Activated CD4-positive, alpha-beta T cell treated with anti-CD3 and anti-CD28 coated beads, Interleukin-2, amount 10 ng/mL, durations not matched to agents 7 days and 5 days (primary cell): ENCODE results near the gene ATXN2. TPM values are rescaled to one million over a fixed set of nuclear protein-coding genes. Genes with fewer than 3 reads are reported as not detected.

Experiments used
- CTCF ChIA-PET: fragments of 350-600 bp; sonication (Branson Sonifier 250); formaldehyde crosslinking; loops from one replicate; lab custom pipeline; 2021; ENCODE audit warnings: antibody characterized with exemption; lab: Charles Lee
- POLR2A ChIA-PET: fragments of 350-600 bp; sonication (Branson Sonifier 250); formaldehyde crosslinking; loops from one replicate; lab custom pipeline; 2021; ENCODE audit warnings: antibody characterized with exemption; lab: Charles Lee
- DNase-seq: peaks from one replicate; pipeline ENCODE4 v3.0.0-alpha.2; 2020
- H3K27ac Mint-ChIP-seq: one replicate; pipeline ENCODE4 v1.8.0; 2021; ENCODE audit warnings: mild to moderate bottlenecking, moderate library complexity, mixed read lengths
- H3K27me3 Mint-ChIP-seq: one replicate; pipeline ENCODE4 v1.8.0; 2021; ENCODE audit warnings: mixed read lengths
- H3K36me3 Mint-ChIP-seq: one replicate; pipeline ENCODE4 v1.8.0; 2021; ENCODE audit warnings: low read depth, mixed read lengths
- H3K4me1 Mint-ChIP-seq: one replicate; pipeline ENCODE4 v1.8.0; 2021; ENCODE audit warnings: mixed read lengths
- H3K4me3 Mint-ChIP-seq: one replicate; pipeline ENCODE4 v1.8.0; 2021; ENCODE audit warnings: mild to moderate bottlenecking, moderate library complexity, mixed read lengths
- H3K9me3 Mint-ChIP-seq: one replicate; pipeline ENCODE4 v1.8.0; 2021; ENCODE audit warnings: mixed read lengths
- total RNA-seq, 2 experiments: library from RNA; stranded (reverse); gene quantifications; one replicate each; pipeline ENCODE4 v1.2.3, GENCODE V29; 2021

The ATXN2 gene
- total RNA-seq, 2 experiments from 2014 or later: 42.0 to 46.8 TPM

DNA sequence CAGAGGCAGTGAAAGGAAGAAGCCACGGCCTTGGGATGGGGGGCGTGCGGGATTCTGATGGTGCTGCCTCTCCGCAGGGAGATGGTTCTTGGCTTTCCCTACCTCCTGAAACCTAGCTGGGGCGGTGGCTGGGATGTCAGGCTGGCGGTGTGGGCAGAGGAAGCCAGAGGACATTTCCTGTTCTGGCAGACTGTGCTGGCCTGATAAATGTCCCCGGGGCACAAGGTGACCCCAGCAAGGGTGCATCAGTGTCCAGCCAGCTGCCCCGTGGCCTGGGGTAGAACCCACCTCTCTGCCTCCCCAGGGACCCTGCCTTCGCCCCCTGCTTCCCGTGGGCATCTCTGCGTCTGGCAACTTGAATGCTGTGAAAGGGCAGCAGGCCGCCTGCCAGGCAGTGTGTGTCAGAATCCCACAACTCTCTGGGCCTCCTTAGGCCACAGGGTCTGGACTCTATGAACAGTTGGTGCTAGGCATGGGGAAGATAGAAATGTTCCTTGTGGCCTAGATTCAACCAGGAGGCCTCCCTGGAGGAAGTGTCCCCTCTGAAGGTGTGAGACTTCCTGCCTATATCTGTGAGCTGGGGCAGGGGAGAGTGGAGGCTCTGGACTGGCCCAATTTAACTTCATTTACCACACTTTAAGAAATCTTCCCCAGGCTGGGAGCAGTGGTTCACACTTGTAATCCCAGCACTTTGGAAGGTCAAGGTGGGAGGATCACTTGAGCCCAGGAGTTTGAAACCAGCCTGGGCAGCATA, 188.5 kb downstream of the ATXN2 start:
- Mint-ChIP-seq H3K4me3 (no peak overlapping the region), H3K27ac (peak overlapping the region; percentile 36), H3K9me3 (no peaks in the 10 kb centered on the region), H3K4me1 (peaks cover 74% of the 10 kb centered on the region), H3K27me3 (no peaks in the 10 kb centered on the region), H3K36me3 (peaks cover 21% of the 10 kb centered on the region)
- no peak for DNase-seq
- ChIA-PET CTCF (interaction anchor here (0.6 to 3.6 kb wide), 6 partner anchors 14 to 776 kb away, joined by 3 to 28 read pairs (median 9); no protein-coding TSS in a partner anchor), POLR2A (no interaction called here)

DNA sequence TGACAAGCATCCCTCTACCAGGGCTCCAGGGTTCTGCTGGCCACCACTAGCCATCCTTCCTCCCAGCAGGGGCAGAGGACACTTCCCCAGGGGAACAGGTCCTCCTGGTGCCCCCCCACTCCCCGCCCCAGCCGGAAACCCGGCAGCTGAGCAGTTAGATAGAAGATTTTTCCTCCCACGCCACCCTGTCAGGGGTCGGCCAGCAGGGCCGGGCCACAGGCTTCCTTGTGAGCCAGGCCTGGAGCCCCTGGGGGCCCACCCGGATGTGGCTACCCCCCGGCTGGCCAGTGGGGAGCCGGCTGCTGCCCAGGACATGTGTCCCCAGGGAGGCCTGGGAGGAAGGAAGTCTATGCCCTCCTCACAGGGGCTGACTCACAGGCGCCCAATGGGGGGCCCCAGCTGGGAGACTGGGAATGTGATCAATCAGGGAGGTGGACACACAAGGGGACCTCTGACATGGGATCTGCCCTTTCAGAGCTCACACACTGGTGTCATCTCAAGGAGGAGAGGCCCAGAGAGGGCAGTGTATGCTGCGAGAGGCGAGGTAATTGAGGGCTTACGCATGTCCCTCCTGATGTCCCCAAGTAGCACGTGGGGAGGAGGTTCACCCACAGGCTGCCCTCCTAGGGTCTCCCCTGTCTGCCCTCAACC, 189.2 kb downstream of the ATXN2 start:
- H3K27me3 Mint-ChIP-seq: no peaks in the 10 kb centered on the region
- H3K4me1 Mint-ChIP-seq: peaks cover 72% of the 10 kb centered on the region
- H3K36me3 Mint-ChIP-seq: peaks cover 21% of the 10 kb centered on the region
- ChIA-PET CTCF (interaction anchor here (1.3 to 3.6 kb wide), 4 partner anchors 13 to 47 kb away, joined by 3 to 28 read pairs (median 11); no protein-coding TSS in a partner anchor), POLR2A (interaction anchor here (0.7 kb wide), 1 partner anchor 17 kb away, joined by 3 read pairs; no protein-coding TSS in a partner anchor)
- peak overlapping the region; percentile 64 for H3K27ac Mint-ChIP-seq
- no peak for DNase-seq
- no peaks in the 10 kb centered on the region for H3K9me3 Mint-ChIP-seq
- no peak overlapping the region for H3K4me3 Mint-ChIP-seq

DNA sequence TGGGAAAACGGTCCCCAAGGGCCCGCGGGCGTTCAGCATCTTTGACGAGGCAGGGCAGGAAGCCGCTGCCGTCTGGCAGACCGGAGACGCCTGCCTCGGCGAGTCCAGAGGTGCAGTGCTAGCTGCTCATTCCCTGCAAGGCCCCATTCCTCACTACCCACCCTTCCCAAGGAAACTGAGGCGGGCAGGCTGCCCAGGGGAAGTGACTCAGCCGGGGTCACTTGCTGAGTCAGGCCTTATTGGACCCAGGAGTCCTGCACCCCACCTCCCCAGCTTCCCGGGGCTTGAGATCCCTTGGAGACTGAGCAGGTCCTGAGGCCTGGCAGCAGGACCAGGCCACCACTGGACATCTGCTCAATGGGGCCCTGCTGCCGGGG, 189.7 kb downstream of the ATXN2 start:
- Mint-ChIP-seq H3K9me3 (no peaks in the 10 kb centered on the region), H3K36me3 (peaks cover 21% of the 10 kb centered on the region), H3K27me3 (no peaks in the 10 kb centered on the region), H3K4me1 (peaks cover 73% of the 10 kb centered on the region), H3K27ac (no peak overlapping the region), H3K4me3 (peak overlapping the region; percentile 48)
- no peak for DNase-seq
- POLR2A ChIA-PET: interaction anchor here (0.5 to 0.7 kb wide), 2 partner anchors 18 to 184 kb away, joined by 3 to 5 read pairs; no protein-coding TSS in a partner anchor
- CTCF ChIA-PET: interaction anchor here (0.5 to 3.6 kb wide), 6 partner anchors 13 to 94 kb away, joined by 3 to 28 read pairs (median 4); no protein-coding TSS in a partner anchor

DNA sequence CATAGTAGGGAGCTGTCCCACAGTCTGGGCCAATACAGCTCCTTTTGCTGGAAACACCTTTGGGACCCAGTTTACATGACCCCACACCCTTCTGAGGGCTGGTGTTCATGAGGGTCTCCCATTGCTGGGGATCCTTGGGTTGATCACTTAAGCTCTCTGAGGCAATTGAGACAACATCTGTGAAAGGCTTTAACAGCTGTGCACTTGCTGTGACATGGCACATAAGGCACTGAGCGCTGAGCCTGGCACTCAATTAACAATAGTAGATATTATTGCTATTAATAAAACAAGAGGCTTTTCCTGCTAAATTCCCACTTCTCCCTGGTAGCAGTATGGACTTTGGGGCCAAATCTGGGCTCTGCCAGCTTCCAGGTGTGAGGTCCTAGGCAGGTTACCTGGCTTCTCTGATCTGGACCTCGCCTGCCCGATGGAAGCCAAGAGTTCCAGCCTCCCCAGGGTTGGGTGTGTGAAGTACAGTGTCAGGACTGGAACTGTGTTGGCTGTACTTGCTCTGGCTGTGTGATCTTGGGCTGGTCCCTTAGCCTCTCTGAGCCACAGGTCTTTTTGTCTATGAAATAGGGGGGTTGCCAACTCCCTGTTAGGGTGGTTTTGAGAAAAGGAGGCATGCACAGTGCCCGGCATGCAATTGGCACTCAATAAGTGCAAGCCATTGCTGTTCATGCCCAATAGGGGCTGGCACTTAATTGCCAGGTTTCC, 190.3 kb downstream of the ATXN2 start:
- Mint-ChIP-seq H3K4me3 (peak overlapping the region; percentile 91), H3K27ac (peak overlapping the region; percentile 31), H3K4me1 (peaks cover 77% of the 10 kb centered on the region), H3K9me3 (no peaks in the 10 kb centered on the region), H3K36me3 (peaks cover 21% of the 10 kb centered on the region), H3K27me3 (no peaks in the 10 kb centered on the region)
- no peak for DNase-seq
- ChIA-PET POLR2A (interaction anchor here (0.5 to 0.7 kb wide), 2 partner anchors 18 to 184 kb away, joined by 3 to 5 read pairs; no protein-coding TSS in a partner anchor), CTCF (interaction anchor here (0.5 to 3.6 kb wide), 8 partner anchors 12 to 95 kb away, joined by 3 to 28 read pairs (median 4); no protein-coding TSS in a partner anchor)

DNA sequence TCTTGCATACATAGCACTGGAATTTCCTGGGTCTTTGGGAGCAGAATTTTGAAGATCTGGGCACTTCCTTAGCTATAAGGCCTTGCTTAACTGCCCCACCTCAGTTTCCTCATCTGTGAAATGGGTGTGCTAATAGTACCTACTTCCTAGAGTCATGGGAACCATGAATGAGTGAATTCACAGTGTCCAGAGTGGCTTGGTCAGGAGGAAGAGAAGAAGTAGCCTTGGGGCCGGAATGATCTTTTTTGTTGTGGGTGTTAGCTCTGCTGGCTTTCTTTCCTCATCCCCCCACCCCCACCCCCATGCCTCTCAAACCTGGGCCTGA, 191.0 kb downstream of the ATXN2 start:
- Mint-ChIP-seq H3K4me3 (peak overlapping the region; percentile 91), H3K36me3 (peaks cover 15% of the 10 kb centered on the region), H3K27ac (peak overlapping the region; percentile 36), H3K9me3 (no peaks in the 10 kb centered on the region), H3K27me3 (no peaks in the 10 kb centered on the region), H3K4me1 (peaks cover 76% of the 10 kb centered on the region)
- no peak for DNase-seq
- POLR2A ChIA-PET: no interaction called here
- CTCF ChIA-PET: interaction anchor here (0.8 to 3.6 kb wide), 4 partner anchors 11 to 43 kb away, joined by 3 to 28 read pairs (median 11); no protein-coding TSS in a partner anchor

DNA sequence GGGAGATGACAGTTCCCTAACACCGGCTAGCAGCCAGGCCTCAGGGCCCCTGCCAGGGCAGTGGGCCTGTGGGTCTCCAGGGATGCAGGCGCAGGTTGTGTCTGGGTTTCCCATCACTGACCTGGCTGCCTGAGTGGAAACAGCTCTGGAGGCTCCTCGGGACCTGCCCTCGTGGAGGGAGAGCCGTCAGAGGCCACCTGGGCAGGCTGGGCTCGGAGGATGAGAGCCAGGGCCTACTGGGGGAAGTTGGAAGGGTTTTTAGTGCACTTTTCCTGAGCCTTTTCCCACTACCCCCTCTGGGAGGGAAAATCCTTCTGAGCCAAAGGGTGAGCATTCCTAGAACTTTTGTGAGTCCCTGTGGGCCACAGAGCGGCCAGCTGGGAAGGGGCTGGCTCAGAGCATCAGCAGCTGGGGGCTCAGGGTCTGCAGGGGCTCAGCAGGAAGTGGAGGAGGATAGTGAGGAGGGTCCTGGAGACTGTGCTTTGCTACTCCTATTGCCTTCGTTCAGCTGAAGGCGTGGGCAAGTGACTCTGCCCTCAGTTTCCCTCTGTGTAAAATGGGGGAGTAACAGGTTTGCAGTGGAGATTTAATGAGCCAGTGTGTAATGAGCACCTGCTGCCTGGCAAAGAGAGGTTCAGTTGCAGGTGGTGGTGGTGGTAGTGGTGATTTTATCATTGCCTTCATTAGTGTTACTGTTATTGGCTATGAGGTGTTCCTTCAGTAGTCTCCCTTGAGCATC, 191.6 kb downstream of the ATXN2 start:
- H3K27me3 Mint-ChIP-seq: no peaks in the 10 kb centered on the region
- peak overlapping the region; percentile 91 for H3K4me3 Mint-ChIP-seq
- peaks cover 15% of the 10 kb centered on the region for H3K36me3 Mint-ChIP-seq
- ChIA-PET POLR2A (no interaction called here), CTCF (interaction anchor here (0.6 to 3.6 kb wide), 4 partner anchors 11 to 1903 kb away, joined by 5 to 28 read pairs (median 11); no protein-coding TSS in a partner anchor)
- peaks cover 75% of the 10 kb centered on the region for H3K4me1 Mint-ChIP-seq
- no peaks in the 10 kb centered on the region for H3K9me3 Mint-ChIP-seq
- DNase-seq: no peak
- peak overlapping the region; percentile 92 for H3K27ac Mint-ChIP-seq

DNA sequence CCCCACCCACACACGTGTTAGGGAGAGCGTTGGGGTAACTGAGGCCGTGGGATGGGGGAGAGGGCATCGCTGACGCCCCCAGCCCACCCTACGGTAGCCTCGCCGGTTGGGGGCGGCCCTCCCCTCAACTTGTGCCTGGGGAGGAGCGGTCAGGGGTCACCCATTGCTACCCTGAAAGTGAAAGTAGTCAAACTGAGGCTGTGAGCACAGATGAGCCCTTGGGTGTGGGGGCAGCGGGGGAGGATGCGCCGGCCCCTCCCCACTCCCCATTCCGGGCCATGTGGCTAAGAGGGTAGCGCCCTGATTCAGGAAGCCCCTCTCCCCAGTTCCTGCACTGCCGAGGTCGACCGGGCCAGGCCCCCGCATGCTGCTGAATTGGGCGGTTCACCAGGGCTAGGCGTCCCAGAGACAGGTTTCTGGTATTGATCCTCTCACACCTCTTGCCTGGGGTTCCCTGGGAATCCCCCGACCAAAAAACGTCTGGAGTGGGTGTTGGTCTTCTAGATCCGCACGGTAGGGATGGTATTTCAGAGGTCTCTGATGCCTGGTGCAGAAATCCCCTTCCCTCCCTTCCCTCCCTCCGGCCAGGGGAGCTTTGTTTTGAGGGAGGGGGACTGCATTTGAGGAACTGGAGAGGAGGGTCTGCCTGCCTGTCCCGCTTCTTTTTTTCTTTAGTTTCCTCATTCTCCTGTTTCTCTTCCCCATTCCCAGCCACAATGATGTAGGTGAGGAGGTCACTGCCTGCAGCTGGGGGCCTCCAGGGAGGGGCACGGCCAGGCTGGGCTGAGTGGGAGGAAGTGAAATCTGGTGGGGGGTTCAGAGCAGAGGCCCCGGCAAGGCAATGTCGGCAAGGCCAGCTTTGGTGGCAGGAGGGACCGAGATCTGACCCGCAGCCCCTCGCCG, 192.4 kb downstream of the ATXN2 start:
- POLR2A ChIA-PET: no interaction called here
- Mint-ChIP-seq H3K4me1 (peaks cover 67% of the 10 kb centered on the region), H3K4me3 (peak overlapping the region; percentile 91), H3K27ac (peak overlapping the region; percentile 92), H3K27me3 (no peaks in the 10 kb centered on the region), H3K36me3 (peaks cover 15% of the 10 kb centered on the region), H3K9me3 (no peaks in the 10 kb centered on the region)
- CTCF ChIA-PET: interaction anchor here (0.6 to 8.8 kb wide), 6 partner anchors 9 to 45 kb away, joined by 5 to 73 read pairs (median 12); no protein-coding TSS in a partner anchor
- DNase-seq: peak; percentile 56

DNA sequence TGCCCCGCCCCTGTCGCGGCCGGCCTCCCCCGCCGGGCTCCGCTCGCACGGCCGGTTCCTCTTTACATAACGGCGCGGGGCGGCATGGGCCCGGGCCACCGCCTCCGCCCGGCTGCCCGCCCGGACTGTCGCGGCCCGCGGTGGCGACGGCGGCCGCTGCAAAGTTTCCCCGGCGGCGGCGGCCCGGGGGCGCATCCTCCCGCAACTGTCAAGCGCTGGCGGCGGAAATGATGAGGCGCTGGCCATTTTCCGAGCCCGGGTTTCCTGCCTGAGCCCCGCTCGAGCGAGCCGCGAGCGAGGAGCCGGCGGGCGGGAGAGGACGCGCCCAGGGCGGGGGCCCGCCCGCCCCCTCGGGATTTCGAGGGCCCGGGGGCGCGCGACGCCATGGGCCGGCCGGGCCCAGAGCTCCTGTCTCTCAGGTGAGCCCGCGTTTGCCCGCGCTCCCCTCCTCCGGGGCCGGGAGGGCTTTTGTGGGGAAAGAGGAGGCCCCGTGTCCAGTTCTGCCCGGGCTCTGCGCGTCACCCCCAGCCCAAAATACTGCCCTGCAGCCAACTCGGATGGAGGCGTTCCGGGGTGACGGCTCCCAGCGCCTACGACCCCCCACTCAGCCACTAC, 193.1 kb downstream of the ATXN2 start, which contains the start of gene SH2B3:
Gene SH2B3, plus strand, starts transcription at position 65 of the 615 bp plus-strand sequence. CDS start 12,223 bp downstream, outside the sequence.
- Mint-ChIP-seq H3K27ac (peak within 1 kb of the TSS; percentile 92), H3K9me3 (no peaks in the 10 kb centered on the region), H3K27me3 (no peaks in the 10 kb centered on the region), H3K4me1 (peaks cover 60% of the 10 kb centered on the region), H3K4me3 (peak within 1 kb of the TSS; percentile 91), H3K36me3 (peaks cover 15% of the 10 kb centered on the region)
- POLR2A ChIA-PET: no interaction called here
- peak; percentile 82 for DNase-seq
- CTCF ChIA-PET: interaction anchor here (2.4 to 8.8 kb wide), 4 partner anchors 9 to 44 kb away, joined by 10 to 73 read pairs (median 14); no protein-coding TSS in a partner anchor

DNA sequence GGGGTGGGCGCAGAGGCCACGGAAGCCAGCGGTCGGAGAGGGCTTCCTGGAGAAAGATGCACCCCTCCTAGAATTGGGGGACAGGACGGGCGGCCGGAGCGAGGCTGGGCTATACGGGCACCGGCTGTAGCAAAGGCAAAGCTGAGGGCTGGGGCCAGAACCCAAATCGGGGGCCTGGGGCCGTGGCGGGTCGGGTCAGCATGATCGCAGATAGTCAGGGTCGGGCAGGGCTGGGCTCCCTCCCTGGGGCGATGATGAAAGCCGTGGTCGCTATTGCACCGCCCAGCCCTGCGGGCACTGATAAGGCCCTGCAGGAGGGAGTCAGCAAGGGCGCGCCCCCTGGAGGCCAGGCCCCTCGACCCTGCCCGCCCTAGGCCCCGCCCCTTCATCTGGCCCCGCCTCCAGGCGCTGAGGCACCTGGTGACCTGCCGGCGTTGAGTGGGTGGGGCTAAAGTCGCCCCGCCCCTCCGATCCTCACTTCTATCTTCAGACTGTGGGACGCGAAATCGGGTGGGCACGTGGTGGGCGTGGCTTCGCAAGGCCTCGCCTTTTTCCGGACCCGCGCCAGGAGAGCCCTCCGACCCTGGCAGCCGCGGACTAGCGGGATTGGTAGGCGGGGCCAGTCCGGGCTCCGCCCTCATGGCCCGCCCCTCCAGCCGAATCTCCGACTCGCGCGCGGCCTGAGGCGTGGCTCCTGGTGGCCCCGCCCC, 193.8 kb downstream of the ATXN2 start:
- CTCF ChIA-PET: interaction anchor here (0.8 to 8.8 kb wide), 10 partner anchors 9 to 259 kb away, joined by 3 to 73 read pairs (median 12); no protein-coding TSS in a partner anchor
- Mint-ChIP-seq H3K36me3 (peaks cover 15% of the 10 kb centered on the region), H3K27ac (peak overlapping the region; percentile 85), H3K27me3 (no peaks in the 10 kb centered on the region), H3K4me1 (peaks cover 55% of the 10 kb centered on the region), H3K9me3 (no peaks in the 10 kb centered on the region), H3K4me3 (peak overlapping the region; percentile 75)
- POLR2A ChIA-PET: interaction anchor here (1.3 kb wide), 1 partner anchor 25 kb away, joined by 4 read pairs; no protein-coding TSS in a partner anchor
- DNase-seq: peak; percentile 98
